Erythroblast (primary cell): ENCODE data around the gene CDH6.

Source experiments
- GATA1 ChIP-seq: IDR thresholded peaks from 2 replicates; pipeline ENCODE4 v1.6.1; 2011; ENCODE audit warnings: low read depth, mild to moderate bottlenecking, control low read depth, low read length, moderate library complexity
- POLR2A ChIP-seq: IDR thresholded peaks from 2 replicates; pipeline ENCODE4 v1.6.1; 2011; ENCODE audit warnings: mild to moderate bottlenecking, low read length

DNA sequence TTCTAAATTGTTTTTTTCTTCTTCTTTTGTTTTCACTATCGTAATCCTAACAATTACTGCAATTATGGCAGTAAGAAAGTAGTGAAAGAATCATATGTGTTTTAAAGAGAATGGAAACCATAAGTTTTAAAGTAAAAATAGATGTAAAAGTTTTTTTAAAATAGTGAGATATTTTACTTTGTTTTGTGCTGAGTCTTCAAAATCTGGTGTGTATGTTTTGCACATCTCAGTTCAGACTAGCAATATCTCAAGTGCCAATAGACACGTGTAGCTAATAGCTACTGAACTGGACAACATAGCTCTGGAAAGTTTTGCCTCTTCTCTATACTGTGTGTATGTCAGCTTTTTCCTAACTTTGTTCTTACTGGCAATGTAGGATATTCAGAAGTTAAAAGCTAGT, 45.0 kb downstream of the CDH6 start:
- no peak for TF ChIP-seq POLR2A
- TF ChIP-seq GATA1, result no peak
